Activated T-helper 1 cell treated with anti-CD3 and anti-CD28 coated beads, Interleukin-2, amount 50 U/mL, for 16 hours (primary cell): ENCODE measurements around the gene TSPAN4.

Experiments
- DNase-seq, 2 donors: peaks; one replicate each; pipeline ENCODE4 v3.0.0-alpha.2; 2020; ENCODE audit warnings: low read depth in 1 of 2, low spot score in 1 of 2

TSPAN4 gene

GRCh38 chr11:905952-906351 lies 63.3 kb downstream of the TSPAN4 start:
- no peak for DNase-seq

GRCh38 chr11:907668-908067 lies 65.0 kb downstream of the TSPAN4 start:
- DNase-seq, result no peak

- DNase-seq, result no peak
Measured at GRCh38 chr11:908273-908672, 65.6 kb downstream of the TSPAN4 start.

- DNase-seq, result no peak
Measured at GRCh38 chr11:909406-909805, 66.8 kb downstream of the TSPAN4 start.

- DNase-seq, result no peak
Measured at GRCh38 chr11:910044-910588, 67.5 kb downstream of the TSPAN4 start.

- peak; percentile 60 to 81 for DNase-seq
Measured at GRCh38 chr11:910589-911030, 68.0 kb downstream of the TSPAN4 start, which contains the start of gene CHID1. CHID1 (minus strand) TSS chr11:910810; CDS start chr11:904816, 5,994 bp downstream.

DNA sequence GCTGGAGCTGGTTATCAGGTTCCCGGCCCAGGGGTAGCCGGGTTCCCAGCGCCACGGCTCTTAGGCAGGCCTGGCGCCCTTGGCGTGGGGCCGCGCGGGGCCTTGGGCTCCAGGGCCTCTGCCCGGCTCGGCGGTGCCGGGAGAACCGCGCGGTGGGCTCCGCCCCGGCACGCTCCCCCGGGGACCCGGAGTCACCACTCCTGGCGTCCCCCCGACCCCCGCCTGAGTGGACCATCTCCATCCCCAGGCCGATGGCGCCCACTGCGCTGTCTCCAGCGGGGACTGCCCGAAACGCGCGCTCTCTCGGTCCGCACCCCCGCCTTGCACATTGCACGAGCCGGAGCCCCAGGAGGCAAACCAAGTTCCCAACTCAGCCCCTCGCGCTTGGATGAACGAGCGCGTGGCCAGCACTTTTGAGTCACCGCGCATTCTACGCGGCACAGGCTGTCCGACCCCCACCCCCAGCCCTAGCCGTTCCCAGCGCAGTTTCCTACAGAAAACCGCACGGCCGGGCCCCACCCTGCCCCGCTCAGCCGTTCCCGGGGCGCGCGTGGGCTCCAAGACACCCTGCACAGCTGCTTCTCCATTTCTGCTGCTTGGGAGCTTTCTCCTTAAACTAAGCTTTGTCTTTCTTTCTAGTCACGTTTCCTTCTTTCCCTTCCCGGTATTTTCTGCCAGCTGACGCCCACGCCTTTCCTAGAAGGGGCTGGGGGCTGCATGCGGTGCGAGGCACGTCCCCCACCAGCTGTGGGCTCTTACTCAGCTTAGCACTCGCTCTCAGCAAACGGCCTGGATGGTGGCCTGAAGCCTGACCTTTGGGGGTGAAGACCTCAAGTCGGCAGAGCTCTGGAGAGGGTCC lies 68.6 kb downstream of the TSPAN4 start:
- DNase-seq, result no peak

DNA sequence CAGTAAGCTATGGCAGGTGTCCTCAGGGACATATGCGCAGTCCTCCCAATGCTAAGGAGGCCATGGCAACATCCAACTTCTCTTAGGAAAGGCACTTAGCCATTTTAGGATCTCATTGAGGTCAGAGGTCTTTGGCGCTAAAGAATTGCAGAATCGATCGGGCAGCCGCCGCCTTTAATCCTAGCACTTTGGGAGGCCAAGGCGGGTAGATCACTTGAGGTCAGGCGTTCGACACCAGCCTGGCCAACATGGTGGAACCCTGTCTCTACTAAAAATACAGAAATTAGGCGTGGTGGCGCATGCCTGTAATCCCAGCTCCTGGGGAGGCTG lies 69.2 kb downstream of the TSPAN4 start:
- no peak for DNase-seq

GRCh38 chr11:912266-912665 lies 69.6 kb downstream of the TSPAN4 start:
- DNase-seq, result no peak

DNA sequence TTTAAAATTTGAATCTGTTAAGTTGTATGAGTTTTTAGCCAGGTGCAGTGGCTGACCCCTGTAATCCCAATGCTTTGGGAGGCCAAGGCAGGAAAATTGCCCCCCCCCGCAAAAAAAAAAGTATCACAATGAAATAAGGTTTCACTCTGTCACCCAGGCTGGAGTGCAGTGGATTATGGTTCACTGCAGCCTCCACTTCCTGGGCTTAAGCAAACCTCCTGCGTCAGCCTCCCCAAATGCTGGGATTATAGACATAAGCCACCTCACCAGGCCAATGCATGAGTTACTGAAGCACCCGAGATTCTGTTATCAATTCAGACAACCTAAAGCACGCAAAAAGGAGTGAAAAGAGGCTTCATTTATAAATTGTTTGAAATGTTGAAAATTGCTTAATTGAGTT lies 70.4 kb downstream of the TSPAN4 start:
- DNase-seq, result no peak

GRCh38 chr11:914204-914603 lies 71.6 kb downstream of the TSPAN4 start:
- DNase-seq, result no peak

DNA sequence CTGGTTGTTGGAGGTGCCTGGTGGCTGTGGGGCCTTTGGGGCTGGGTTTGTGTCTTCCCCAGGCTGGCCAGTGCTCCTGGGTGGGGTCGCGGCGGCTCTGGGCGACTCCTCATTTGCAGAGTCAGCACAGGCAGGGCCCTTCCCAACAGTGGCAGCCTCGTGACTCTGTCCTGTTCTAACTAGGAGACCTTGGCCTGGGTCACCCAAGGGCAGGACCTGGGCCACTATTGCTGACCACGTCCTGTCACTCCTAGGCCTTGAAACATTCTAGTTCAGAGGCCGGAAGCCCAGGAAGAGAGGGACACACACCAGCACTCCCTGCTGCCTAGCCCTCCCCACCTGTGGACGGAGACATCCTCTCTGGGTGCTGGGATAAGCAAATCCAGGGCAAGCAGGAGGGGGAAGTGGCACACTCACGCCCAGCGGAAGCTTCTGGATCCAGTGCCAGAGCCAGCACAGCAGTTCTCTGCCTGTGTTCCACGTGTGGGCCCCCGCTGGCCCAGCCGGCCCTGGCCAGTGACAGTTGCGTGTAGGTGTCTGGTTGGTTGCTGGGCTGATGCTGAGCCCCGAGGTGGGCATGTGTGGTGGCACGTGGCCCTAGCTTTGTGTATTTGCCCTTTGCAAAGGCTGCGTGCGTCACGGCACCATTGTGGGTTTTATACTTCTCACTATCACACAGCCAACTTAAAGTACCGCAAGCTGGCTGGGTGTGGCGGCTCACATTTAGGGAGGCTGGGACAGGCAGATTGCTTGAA lies 72.3 kb downstream of the TSPAN4 start:
- DNase-seq, result no peak
